ENCODE results near the gene HOXB4.

DNA sequence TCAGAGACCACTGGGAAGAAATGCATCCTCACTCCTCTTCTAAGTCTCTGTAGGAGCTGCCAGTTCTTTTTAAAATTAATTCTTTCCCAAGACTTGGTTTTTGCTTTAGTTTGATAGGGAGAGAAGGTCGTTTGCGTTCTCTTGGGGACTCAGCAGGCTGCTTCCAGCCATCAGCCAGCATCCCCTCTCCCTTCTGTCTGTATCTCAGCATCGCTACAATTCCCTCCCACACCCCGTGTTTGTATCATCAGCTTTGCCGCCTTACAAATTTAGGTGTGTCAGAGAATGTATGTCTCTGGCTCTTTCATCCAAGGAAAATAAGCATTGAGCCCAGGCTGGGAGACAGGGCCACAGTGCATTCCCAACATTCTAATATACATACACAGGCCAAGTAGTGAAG, 21.2 kb upstream of the HOXB4 start:
- TF ChIP-seq, protein P1, sequence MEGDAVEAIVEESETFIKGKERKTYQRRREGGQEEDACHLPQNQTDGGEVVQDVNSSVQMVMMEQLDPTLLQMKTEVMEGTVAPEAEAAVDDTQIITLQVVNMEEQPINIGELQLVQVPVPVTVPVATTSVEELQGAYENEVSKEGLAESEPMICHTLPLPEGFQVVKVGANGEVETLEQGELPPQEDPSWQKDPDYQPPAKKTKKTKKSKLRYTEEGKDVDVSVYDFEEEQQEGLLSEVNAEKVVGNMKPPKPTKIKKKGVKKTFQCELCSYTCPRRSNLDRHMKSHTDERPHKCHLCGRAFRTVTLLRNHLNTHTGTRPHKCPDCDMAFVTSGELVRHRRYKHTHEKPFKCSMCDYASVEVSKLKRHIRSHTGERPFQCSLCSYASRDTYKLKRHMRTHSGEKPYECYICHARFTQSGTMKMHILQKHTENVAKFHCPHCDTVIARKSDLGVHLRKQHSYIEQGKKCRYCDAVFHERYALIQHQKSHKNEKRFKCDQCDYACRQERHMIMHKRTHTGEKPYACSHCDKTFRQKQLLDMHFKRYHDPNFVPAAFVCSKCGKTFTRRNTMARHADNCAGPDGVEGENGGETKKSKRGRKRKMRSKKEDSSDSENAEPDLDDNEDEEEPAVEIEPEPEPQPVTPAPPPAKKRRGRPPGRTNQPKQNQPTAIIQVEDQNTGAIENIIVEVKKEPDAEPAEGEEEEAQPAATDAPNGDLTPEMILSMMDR (conservative IDR thresholded peaks at IDR 0.05; ENCODE audit: low read depth, low read length) = no peak
- TF ChIP-seq EZH2 (IDR thresholded peaks at IDR 0.05; ENCODE audit: borderline replicate concordance, low read depth, low read length, poor library complexity, severe bottlenecking) = no peak

Data from A673 (cell line).